Activated T-cell treated with anti-CD3 and anti-CD28 coated beads, Interleukin-2, amount 50 U/mL, for 1 hour (primary cell): ENCODE results near the gene CDKAL1.
"Not testable (repeated sequence)": the region's sequence is repeated elsewhere in the genome, so short reads cannot be mapped to it uniquely, and the experiment has no call there.

Experiments used
- DNase-seq: peaks from one replicate; pipeline ENCODE4 v3.0.0-alpha.2; 2020

The CDKAL1 gene

DNA sequence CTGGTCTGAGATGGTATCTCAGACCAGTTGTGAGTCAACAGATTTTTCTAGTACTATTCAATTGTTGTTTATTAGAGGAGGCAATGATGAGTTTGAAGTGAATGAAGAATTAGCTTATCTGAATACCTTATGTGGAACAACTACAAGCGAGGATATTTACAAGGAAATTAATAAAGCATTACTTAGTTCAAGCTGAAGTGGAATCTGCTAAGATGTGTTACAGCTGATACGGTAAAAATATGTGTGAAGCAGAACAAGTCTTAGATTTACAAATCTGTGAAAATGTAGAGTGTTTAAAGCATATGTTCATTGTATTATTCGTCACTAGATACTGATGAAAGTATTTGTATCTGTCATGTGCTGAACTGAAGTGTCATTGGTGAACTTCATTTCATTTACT, 272.4 kb downstream of the CDKAL1 start:
- DNase-seq = no peak

DNA sequence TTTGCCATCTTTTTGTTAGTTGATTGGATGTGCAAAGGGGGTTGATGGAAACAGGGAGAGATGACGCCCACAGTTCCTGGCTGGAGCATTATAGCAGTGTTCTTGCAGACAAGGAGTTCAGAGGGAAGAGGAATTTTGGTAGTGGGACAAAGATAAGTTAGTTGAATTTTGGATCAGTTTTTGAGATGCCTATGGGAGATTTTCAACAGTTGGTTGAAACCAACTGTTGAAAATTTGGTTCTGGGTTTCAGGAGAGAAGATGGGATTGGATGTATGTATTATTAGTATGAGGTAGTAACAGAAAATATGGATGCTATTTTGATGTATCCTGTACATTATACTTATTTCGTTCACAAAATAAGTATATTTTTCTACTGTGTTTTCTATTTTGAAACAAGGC, 274.2 kb downstream of the CDKAL1 start:
- DNase-seq = no peak

GRCh38 chr6:20808924-20809323, 274.7 kb downstream of the CDKAL1 start:
- no peak for DNase-seq

GRCh38 chr6:20810727-20811108, 276.5 kb downstream of the CDKAL1 start:
- no peak for DNase-seq

GRCh38 chr6:20811109-20811761, 277.0 kb downstream of the CDKAL1 start:
- no peak for DNase-seq

DNA sequence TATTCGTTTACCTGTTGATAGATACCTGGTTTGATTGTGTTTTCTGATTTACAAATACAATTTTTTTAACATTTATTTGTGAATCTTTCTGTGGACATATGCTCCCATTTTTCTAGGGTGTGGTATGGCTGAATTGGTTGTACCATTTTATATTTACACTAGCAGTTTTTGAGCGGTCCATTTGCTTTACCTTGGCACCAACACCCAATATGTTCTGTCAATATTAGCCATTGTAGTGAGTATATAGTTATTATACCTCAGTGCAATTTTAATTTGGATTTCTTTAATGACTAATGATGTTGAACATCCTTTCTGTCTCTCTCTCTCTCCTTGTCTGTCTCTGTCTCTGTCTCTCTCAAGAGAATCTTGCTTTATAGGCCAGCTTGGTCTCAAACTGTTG, 278.5 kb downstream of the CDKAL1 start:
- DNase-seq = no peak

DNA sequence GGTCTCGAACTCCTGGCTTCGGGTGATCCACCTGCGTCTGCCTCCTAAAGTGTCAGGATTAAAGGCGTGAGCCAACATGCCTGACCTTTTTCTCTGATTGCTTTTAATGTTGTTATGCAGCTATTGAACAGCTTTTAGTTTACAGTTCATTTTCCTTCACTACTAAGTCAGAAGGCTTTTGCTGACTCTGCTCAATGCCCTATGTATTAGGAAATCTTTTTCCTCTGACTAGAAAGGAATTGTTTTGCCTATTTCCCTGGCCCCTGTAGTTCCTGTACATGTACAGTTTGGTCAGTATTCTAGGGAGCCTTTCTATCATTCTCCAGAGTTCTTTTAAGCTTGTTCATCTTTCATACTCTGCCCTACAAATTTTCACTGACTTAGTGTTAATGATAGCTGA, 280.2 kb downstream of the CDKAL1 start:
- no peak for DNase-seq

GRCh38 chr6:20816126-20816525, 281.9 kb downstream of the CDKAL1 start:
- no peak for DNase-seq

- DNase-seq = no peak
Measured at GRCh38 chr6:20817806-20818320, 283.6 kb downstream of the CDKAL1 start.

DNA sequence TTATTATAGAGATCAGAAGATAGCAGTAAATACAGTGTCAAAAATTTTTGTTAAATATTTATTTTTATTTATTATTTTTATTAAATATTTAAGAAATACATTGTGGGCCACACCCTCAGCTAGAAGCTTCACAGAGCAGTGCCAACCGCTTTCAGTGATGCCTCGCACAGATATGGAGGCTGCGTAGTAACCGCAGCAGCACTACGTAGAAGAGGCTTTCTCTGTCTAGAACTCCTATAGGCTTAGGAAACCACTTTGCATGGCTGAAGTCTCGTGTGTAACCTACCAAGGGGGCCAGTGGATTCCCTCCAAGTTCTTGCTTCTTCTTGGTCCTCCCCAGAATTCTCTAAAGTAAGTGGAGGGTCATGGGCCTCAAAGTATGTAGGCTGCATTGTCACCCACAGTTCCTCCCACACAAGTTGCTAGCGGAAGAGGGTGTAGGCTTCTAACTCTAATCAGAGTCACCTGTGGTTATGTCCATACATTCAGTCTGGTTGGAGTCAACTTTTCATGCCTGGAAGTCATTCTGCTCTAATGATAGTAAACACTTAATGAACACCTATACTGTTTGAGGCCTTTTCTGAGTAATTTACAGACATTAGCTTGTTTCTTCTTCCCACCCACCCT, 285.6 kb downstream of the CDKAL1 start:
- DNase-seq = no peak

DNA sequence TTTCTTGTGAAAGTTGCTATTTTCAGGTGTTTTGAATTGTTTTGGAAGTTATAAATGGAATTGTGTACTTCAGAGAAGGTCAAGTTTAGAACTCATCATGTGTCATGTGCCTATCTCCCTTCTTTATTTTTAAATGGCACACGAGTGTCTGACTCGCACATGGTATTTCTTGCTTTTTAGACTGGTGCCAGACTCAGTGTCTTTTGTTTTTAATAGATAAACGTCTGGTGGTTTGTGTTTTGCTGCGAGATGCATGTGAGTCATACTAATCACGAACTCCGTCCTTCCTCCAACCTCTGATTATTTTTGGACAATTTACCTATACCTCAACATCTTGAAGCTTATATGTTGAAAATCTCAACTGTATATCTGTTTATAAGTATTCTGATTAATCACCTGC, 292.1 kb downstream of the CDKAL1 start:
- no peak for DNase-seq

GRCh38 chr6:20827798-20828197, 293.5 kb downstream of the CDKAL1 start:
- no peak for DNase-seq

- DNase-seq = no peak
Measured at GRCh38 chr6:20830576-20830975, 296.3 kb downstream of the CDKAL1 start.

- DNase-seq = not testable (repeated sequence)
Measured at GRCh38 chr6:20831251-20831650, 297.0 kb downstream of the CDKAL1 start.

- no peak for DNase-seq
Measured at GRCh38 chr6:20833881-20834515, 299.7 kb downstream of the CDKAL1 start.

DNA sequence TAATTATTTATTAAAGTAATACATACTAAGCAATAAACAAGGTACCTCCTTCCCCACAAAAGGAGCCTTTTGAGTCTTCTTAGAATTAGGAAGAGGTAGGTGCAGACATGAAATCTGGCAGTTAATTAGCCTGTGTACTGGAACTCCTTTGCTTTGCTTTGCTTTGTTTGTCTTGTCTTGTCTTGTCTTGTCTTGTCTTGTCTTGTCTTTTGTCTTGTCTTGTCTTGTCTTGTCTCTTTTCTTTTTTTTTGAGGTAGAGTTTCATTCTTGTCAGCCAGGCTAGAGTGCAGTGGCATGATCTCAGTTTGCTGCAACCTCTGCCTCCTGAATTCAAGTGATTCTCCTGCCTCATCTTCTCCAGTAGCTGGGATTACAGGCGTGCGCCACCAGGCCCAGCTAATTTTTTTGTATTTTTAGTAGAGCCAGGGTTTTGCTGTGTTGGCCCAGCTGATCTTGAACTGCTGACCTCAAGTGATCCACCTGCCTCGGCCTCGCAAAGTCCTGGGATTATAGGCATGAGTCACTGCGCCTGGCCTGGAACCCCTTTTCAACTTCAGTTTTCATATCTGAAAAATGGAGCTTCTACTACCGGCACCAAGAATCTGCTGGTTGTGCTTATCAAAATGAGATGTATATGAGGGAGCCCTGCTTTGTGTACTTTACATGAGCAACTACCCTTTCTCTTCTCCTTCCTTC, 301.2 kb downstream of the CDKAL1 start:
- DNase-seq = no peak

- no peak for DNase-seq
Measured at GRCh38 chr6:20837189-20837588, 302.9 kb downstream of the CDKAL1 start.

GRCh38 chr6:20838113-20838512, 303.9 kb downstream of the CDKAL1 start:
- no peak for DNase-seq

- no peak for DNase-seq
Measured at GRCh38 chr6:20839630-20840029, 305.4 kb downstream of the CDKAL1 start.

DNA sequence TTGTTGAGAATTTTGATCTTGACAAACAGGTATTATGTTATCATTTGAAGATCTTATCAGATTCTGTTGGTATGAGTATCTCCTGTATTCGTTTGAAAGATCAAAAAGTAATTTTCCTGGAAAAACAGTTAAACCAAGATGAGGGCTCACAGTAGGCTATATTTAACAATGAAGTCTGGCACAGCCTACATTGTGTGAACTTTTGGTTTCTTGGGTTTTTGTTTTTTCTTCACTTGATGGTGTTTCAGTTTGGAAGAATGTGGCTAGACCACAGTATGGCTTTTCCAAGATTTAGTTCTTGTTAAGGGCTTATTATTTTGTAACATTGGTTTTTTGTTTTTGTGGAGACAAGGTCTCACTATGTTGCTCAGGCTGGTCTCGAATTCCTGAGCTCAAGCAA, 306.4 kb downstream of the CDKAL1 start:
- DNase-seq = no peak

GRCh38 chr6:20841806-20842205, 307.5 kb downstream of the CDKAL1 start:
- no peak for DNase-seq

DNA sequence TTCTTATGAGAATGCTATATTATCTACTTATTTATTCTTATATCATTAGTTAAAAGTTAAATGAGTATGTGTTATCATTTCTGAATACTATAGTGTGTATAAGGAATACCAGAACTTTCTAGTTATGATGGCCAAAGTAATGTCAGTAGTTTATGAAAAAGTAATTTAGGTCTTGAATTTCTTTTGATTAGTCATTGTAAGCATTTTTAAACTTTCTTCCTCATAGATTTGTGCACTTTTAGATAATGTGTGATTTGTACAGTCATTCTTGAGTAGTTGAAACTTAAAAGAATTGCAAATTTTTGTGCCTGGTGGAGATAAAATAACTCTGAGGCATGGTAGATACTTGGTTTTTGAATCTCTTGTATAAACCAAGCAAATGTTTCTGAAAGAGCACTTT, 311.3 kb downstream of the CDKAL1 start:
- no peak for DNase-seq

DNA sequence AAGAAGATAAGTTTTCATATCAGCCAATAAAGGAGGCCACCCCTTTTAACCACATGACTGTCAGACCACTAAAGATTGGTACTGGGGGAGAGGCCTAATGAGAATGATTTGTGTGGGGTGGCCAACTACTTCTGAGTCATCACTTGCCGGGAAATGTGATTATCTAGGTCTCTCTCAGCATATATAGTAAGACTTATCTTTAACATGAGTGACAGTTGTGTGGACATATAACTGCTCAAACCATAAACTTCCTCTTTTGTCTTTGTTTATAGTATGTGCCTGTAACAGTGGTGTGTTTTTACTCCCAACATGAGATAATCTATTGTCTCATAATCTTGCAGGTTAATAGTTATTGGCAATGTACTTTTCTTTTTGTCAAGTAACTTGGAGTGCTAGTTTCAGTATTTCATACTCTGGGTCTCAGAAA, 312.4 kb downstream of the CDKAL1 start:
- no peak for DNase-seq

- no peak for DNase-seq
Measured at GRCh38 chr6:20847904-20848303, 313.6 kb downstream of the CDKAL1 start.
